HepG2 (cell line): ENCODE measurements around the gene MPP3. TPM values are rescaled to one million over a fixed set of nuclear protein-coding genes. Genes with fewer than 3 reads are reported as not detected.

ENCODE experiments used
- AGO2 ChIP-seq: fragments of 200-400 bp; formaldehyde crosslinking; optimal IDR thresholded peaks from 2 replicates; pipeline ENCODE3; 2017; ENCODE audit warnings: mild to moderate bottlenecking, low read depth, low read length, moderate library complexity
- ELF1 ChIP-seq: sonication (generic); formaldehyde crosslinking; IDR thresholded peaks from 2 replicates; pipeline ENCODE4 v1.4.0; 2020; ENCODE audit warnings: missing genetic modification reagents
- FLYWCH1 ChIP-seq: sonication (generic); formaldehyde crosslinking; IDR thresholded peaks from 2 replicates; pipeline ENCODE4 v1.8.1; 2023; ENCODE audit warnings: mild to moderate bottlenecking, missing genetic modification reagents
- FOXC1 ChIP-seq: sonication (generic); formaldehyde crosslinking; IDR thresholded peaks from 2 replicates; pipeline ENCODE4 v1.8.0; 2022; ENCODE audit warnings: mild to moderate bottlenecking, missing genetic modification reagents, borderline replicate concordance
- GATA4 ChIP-seq: sonication (generic); IDR thresholded peaks from 2 replicates; pipeline ENCODE4 v1.6.1; 2016; ENCODE audit warnings: antibody characterized with exemption, low read depth, borderline replicate concordance
- MED13 ChIP-seq: sonication (generic); formaldehyde crosslinking; IDR thresholded peaks from 2 replicates; pipeline ENCODE4 v1.5.0; 2020; ENCODE audit warnings: missing genetic modification reagents
- MXI1 ChIP-seq: IDR thresholded peaks from 3 replicates; pipeline ENCODE4 v1.6.1; 2012; ENCODE audit warnings: low read depth, low read length, inconsistent platforms, borderline replicate concordance
- PCBP1 ChIP-seq: fragments of 200-400 bp; formaldehyde crosslinking; IDR thresholded peaks from 2 replicates; pipeline ENCODE4 v1.6.1; 2017; ENCODE audit warnings: mild to moderate bottlenecking, low read depth, low read length, borderline replicate concordance
- RBAK ChIP-seq: sonication (generic); formaldehyde crosslinking; IDR thresholded peaks from 2 replicates; pipeline ENCODE4 v1.5.1; 2020; ENCODE audit warnings: mild to moderate bottlenecking, missing genetic modification reagents
- REPIN1 ChIP-seq: sonication (generic); formaldehyde crosslinking; IDR thresholded peaks from 2 replicates; pipeline ENCODE4 v1.8.0; 2022; ENCODE audit warnings: missing genetic modification reagents, low read depth, mild to moderate bottlenecking, borderline replicate concordance
- RFXANK ChIP-seq: IDR thresholded peaks from 2 replicates; pipeline ENCODE4 v1.6.1; 2016
- RXRA ChIP-seq: sonication (generic); formaldehyde crosslinking; IDR thresholded peaks from 2 replicates; pipeline ENCODE4 v1.5.1; 2020; ENCODE audit warnings: missing genetic modification reagents
- SCMH1 ChIP-seq: sonication (generic); formaldehyde crosslinking; IDR thresholded peaks from 2 replicates; pipeline ENCODE4 v1.9.0; 2021; ENCODE audit warnings: missing genetic modification reagents, mild to moderate bottlenecking, borderline replicate concordance
- SIX4 ChIP-seq: sonication (generic); formaldehyde crosslinking; IDR thresholded peaks from 2 replicates; pipeline ENCODE4 v1.4.0; 2020; ENCODE audit warnings: missing genetic modification reagents
- TARDBP ChIP-seq: sonication (generic); formaldehyde crosslinking; IDR thresholded peaks from 2 replicates; pipeline ENCODE4 v1.8.0; 2022; ENCODE audit warnings: mild to moderate bottlenecking, missing genetic modification reagents
- ZBTB38 ChIP-seq: sonication (generic); formaldehyde crosslinking; IDR thresholded peaks from 2 replicates; pipeline ENCODE4 v1.5.1; 2020; ENCODE audit warnings: mild to moderate bottlenecking, missing genetic modification reagents
- ZNF24 ChIP-seq: fragments of 450-650 bp; IDR thresholded peaks from 2 replicates; pipeline ENCODE4 v1.6.1; 2017; ENCODE audit warnings: antibody characterized with exemption, mild to moderate bottlenecking
- ZNF746 ChIP-seq: sonication (generic); formaldehyde crosslinking; IDR thresholded peaks from 2 replicates; pipeline ENCODE4 v1.8.0; 2022; ENCODE audit warnings: mild to moderate bottlenecking, missing genetic modification reagents
- polyA plus RNA-seq, 8 experiments: library from polyadenylated mRNA; depleted of rRNA in 3 of 8; stranded (reverse) in 7 of 8; unstranded in 1 of 8; fragments of >200 nt; fragmentation: Illumina TruSeq in 4 of 8; extraction: Trizol in 4 of 8; gene quantifications; 2 replicates each; pipeline versions ENCODE4 v1.2.1 to v1.2.3, GENCODE V29; 2011 to 2016; ENCODE audit warnings: low read depth in 4 of 8, missing spikeins in 1 of 8, mixed read lengths in 1 of 8; ENCODE audit not compliant: insufficient read depth in 1 of 8
- total RNA-seq, 5 experiments: library from RNA; depleted of rRNA; stranded (reverse); fragments of >200 nt; fragmentation: Illumina TruSeq; extraction: Trizol; gene quantifications; 2 replicates each; pipeline ENCODE4 v1.2.3, GENCODE V29; 2016; ENCODE audit warnings: low read depth in 1 of 5
- TF ChIP-seq, protein P1 (sequence below), 2 experiments: sonication (generic) in 1 of 2; formaldehyde crosslinking in 1 of 2; IDR thresholded peaks; 2 replicates each; pipeline versions ENCODE4 v1.4.0 to v1.6.1; 2016 to 2020; ENCODE audit warnings: borderline replicate concordance in 1 of 2, low read depth in 1 of 2, mild to moderate bottlenecking in 1 of 2, missing genetic modification reagents in 1 of 2
- TF ChIP-seq, protein P2 (sequence below): IDR thresholded peaks from 2 replicates; pipeline ENCODE4 v1.6.1; 2012; ENCODE audit warnings: low read depth, low read length, improper control_type of control experiment
- TF ChIP-seq, protein P3 (sequence below): sonication (generic); formaldehyde crosslinking; conservative IDR thresholded peaks from 2 replicates; pipeline ENCODE4 v1.4.0; 2020; ENCODE audit warnings: missing genetic modification reagents
- TF ChIP-seq, protein P4 (sequence below): IDR thresholded peaks from 2 replicates; pipeline ENCODE4 v1.6.1; 2016; ENCODE audit warnings: control low read depth

Gene MPP3
- total and polyA plus RNA-seq, 2 of the 13 experiments (the other 11 are each of a cell fraction or from before 2014, with no cell fraction given), result 0.91 to 1.8 TPM

DNA sequence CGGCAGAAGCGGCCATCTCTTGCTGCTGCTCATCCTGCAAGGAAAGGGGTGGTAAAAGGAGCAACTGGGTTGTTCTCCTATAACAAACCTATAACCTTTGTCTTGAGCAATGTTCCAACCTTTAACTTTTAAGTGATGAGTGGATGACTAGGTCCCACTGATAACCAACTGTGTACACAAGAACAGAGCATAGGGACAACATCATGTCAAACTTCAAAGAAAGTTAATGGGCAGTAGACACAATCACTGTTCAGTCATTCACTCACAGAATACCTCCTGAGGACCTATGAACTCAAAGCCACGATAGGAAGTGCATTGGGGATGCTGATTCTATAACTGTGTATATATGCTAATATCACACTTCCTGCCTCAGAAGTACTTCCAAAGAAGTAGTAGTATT is 31.1 kb downstream of the MPP3 start (continued):
- TF ChIP-seq, protein P1, sequence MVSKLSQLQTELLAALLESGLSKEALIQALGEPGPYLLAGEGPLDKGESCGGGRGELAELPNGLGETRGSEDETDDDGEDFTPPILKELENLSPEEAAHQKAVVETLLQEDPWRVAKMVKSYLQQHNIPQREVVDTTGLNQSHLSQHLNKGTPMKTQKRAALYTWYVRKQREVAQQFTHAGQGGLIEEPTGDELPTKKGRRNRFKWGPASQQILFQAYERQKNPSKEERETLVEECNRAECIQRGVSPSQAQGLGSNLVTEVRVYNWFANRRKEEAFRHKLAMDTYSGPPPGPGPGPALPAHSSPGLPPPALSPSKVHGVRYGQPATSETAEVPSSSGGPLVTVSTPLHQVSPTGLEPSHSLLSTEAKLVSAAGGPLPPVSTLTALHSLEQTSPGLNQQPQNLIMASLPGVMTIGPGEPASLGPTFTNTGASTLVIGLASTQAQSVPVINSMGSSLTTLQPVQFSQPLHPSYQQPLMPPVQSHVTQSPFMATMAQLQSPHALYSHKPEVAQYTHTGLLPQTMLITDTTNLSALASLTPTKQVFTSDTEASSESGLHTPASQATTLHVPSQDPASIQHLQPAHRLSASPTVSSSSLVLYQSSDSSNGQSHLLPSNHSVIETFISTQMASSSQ (IDR thresholded peaks at IDR 0.05; ENCODE audit: low read depth), result peak; percentile 77
- TF ChIP-seq, protein P1 (CRISPR knock-in tag; IDR thresholded peaks at IDR 0.05; ENCODE audit: borderline replicate concordance), result peak; percentile 78
- TF ChIP-seq GATA4 (peak; percentile 90; the same call in 1 of the 2 replicates), AGO2 (no peak), FLYWCH1 (no peak), TARDBP (CRISPR knock-in tag) (peak; percentile 86), RXRA (CRISPR knock-in tag) (peak; percentile 81; the same call in 1 of the 2 replicates), PCBP1 (no peak), MXI1 (no peak; the same call in 2 of the 3 replicates), RBAK (CRISPR knock-in tag) (no peak), FOXC1 (no peak), SCMH1 (CRISPR knock-in tag) (no peak), ZNF746 (CRISPR knock-in tag) (no peak), RFXANK (no peak), ELF1 (CRISPR knock-in tag) (peak; percentile 24; the same call in 1 of the 2 replicates), SIX4 (peak; percentile 58; the same call in 1 of the 2 replicates), MED13 (CRISPR knock-in tag) (no peak), ZNF24 (no peak), ZBTB38 (CRISPR knock-in tag) (no peak), REPIN1 (CRISPR knock-in tag) (peak; percentile 44; the same call in 1 of the 2 replicates)
- TF ChIP-seq, protein P2, sequence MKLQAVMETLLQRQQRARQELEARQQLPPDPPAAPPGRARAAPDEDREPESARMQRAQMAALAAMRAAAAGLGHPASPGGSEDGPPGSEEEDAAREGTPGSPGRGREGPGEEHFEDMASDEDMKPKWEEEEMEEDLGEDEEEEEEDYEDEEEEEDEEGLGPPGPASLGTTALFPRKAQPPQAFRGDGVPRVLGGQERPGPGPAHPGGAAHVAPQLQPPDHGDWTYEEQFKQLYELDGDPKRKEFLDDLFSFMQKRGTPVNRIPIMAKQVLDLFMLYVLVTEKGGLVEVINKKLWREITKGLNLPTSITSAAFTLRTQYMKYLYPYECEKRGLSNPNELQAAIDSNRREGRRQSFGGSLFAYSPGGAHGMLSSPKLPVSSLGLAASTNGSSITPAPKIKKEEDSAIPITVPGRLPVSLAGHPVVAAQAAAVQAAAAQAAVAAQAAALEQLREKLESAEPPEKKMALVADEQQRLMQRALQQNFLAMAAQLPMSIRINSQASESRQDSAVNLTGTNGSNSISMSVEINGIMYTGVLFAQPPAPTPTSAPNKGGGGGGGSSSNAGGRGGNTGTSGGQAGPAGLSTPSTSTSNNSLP, result 0 out of 2 replicates have a peak, but pooled peaks have one; percentile 28
- TF ChIP-seq, protein P3, sequence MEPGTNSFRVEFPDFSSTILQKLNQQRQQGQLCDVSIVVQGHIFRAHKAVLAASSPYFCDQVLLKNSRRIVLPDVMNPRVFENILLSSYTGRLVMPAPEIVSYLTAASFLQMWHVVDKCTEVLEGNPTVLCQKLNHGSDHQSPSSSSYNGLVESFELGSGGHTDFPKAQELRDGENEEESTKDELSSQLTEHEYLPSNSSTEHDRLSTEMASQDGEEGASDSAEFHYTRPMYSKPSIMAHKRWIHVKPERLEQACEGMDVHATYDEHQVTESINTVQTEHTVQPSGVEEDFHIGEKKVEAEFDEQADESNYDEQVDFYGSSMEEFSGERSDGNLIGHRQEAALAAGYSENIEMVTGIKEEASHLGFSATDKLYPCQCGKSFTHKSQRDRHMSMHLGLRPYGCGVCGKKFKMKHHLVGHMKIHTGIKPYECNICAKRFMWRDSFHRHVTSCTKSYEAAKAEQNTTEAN (CRISPR knock-in tag), result 0 out of 2 replicates have a peak, but pooled peaks have one; percentile 42
- TF ChIP-seq, protein P4, sequence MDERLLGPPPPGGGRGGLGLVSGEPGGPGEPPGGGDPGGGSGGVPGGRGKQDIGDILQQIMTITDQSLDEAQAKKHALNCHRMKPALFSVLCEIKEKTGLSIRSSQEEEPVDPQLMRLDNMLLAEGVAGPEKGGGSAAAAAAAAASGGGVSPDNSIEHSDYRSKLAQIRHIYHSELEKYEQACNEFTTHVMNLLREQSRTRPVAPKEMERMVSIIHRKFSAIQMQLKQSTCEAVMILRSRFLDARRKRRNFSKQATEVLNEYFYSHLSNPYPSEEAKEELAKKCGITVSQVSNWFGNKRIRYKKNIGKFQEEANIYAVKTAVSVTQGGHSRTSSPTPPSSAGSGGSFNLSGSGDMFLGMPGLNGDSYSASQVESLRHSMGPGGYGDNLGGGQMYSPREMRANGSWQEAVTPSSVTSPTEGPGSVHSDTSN (CRISPR knock-in tag), result peak; percentile 41; the same call in 1 of the 2 replicates
